ENCODE results near the gene SREBF2. TPM values are rescaled to one million over a fixed set of nuclear protein-coding genes. Genes with fewer than 3 reads are reported as not detected.
A peak's percentile ranks its signal among the peaks of the same experiment; 100 is the strongest.

Gene SREBF2
- total RNA-seq, 1 donor from 2014 or later = 200 TPM

- Mint-ChIP-seq H3K9me3 (ENCODE audit: unreplicated experiment) (no peaks in the 10 kb centered on the region), H3K36me3 (ENCODE audit: low read depth, unreplicated experiment) (peaks cover 12% of the 10 kb centered on the region), H3K27ac (ENCODE audit: unreplicated experiment) (no peak overlapping the region), H3K27me3 (ENCODE audit: unreplicated experiment) (peaks cover 13% of the 10 kb centered on the region), H3K4me1 (ENCODE audit: unreplicated experiment) (peaks cover 54% of the 10 kb centered on the region), H3K4me3 (ENCODE audit: unreplicated experiment) (no peak overlapping the region)
- no peak for TF ChIP-seq CTCF (IDR thresholded peaks at IDR 0.05; ENCODE audit: unreplicated experiment)
- no peak for DNase-seq (ENCODE audit: low spot score)
These were observed 2.7 kb upstream of the SREBF2 start for GRCh38 chr22:41830174-41830573.

GRCh38 chr22:41831383-41831782 is 1.5 kb upstream of the SREBF2 start:
- Mint-ChIP-seq H3K4me1 (ENCODE audit: unreplicated experiment) (peaks cover 52% of the 10 kb centered on the region), H3K36me3 (ENCODE audit: low read depth, unreplicated experiment) (peaks cover 15% of the 10 kb centered on the region), H3K9me3 (ENCODE audit: unreplicated experiment) (no peaks in the 10 kb centered on the region), H3K4me3 (ENCODE audit: unreplicated experiment) (no peak overlapping the region), H3K27me3 (ENCODE audit: unreplicated experiment) (peaks cover 10% of the 10 kb centered on the region), H3K27ac (ENCODE audit: unreplicated experiment) (peak overlapping the region; percentile 98)
- no peak for DNase-seq (ENCODE audit: low spot score)
- no peak for TF ChIP-seq CTCF (IDR thresholded peaks at IDR 0.05; ENCODE audit: unreplicated experiment)

GRCh38 chr22:41831828-41832552 is 915 bp upstream of the SREBF2 start:
- Mint-ChIP-seq H3K4me3 (ENCODE audit: unreplicated experiment) (peak overlapping the region; percentile 93), H3K36me3 (ENCODE audit: low read depth, unreplicated experiment) (peaks cover 21% of the 10 kb centered on the region), H3K4me1 (ENCODE audit: unreplicated experiment) (peaks cover 53% of the 10 kb centered on the region), H3K27me3 (ENCODE audit: unreplicated experiment) (peaks cover 10% of the 10 kb centered on the region), H3K9me3 (ENCODE audit: unreplicated experiment) (no peaks in the 10 kb centered on the region), H3K27ac (ENCODE audit: unreplicated experiment) (peak overlapping the region; percentile 98)
- TF ChIP-seq CTCF (IDR thresholded peaks at IDR 0.05; ENCODE audit: unreplicated experiment) = no peak
- no peak for DNase-seq (ENCODE audit: low spot score)

- H3K9me3 Mint-ChIP-seq (ENCODE audit: unreplicated experiment) = no peaks in the 10 kb centered on the region
- peak; percentile 35 for DNase-seq (ENCODE audit: low spot score)
- peaks cover 10% of the 10 kb centered on the region for H3K27me3 Mint-ChIP-seq (ENCODE audit: unreplicated experiment)
- H3K4me3 Mint-ChIP-seq (ENCODE audit: unreplicated experiment) = peak overlapping the region; percentile 98
- peaks cover 28% of the 10 kb centered on the region for H3K36me3 Mint-ChIP-seq (ENCODE audit: low read depth, unreplicated experiment)
- H3K4me1 Mint-ChIP-seq (ENCODE audit: unreplicated experiment) = peaks cover 48% of the 10 kb centered on the region
- no peak for TF ChIP-seq CTCF (IDR thresholded peaks at IDR 0.05; ENCODE audit: unreplicated experiment)
- H3K27ac Mint-ChIP-seq (ENCODE audit: unreplicated experiment) = peak overlapping the region; percentile 11
These were observed 582 bp downstream of the SREBF2 start for GRCh38 chr22:41833369-41834004.

All from endothelial cell (in vitro differentiated cells).